ENCODE measurements around the gene LY9. TPM values are rescaled to one million over a fixed set of nuclear protein-coding genes. Genes with fewer than 3 reads are reported as not detected.

LY9 gene
- polyA plus RNA-seq, 1 of the 3 experiments (the other 2 are of a cell fraction): not detected

- Histone ChIP-seq H3K4me2 (no peak overlapping the region), H3K9me3 (no peaks in the 10 kb centered on the region), H3K79me2 (ENCODE audit: insufficient read depth) (no peaks in the 10 kb centered on the region), H3F3A (replicated peaks; ENCODE audit: insufficient read depth) (no peaks in the 10 kb centered on the region), H4K20me1 (ENCODE audit: insufficient read depth) (no peaks in the 10 kb centered on the region), H3K9me2 (no peaks in the 10 kb centered on the region), H3K4me3 (ENCODE audit: low read depth in 2 of 2, low read length in 1 of 2) (no peak overlapping the region), H3K36me3 (replicated peaks in 1 of 2; ENCODE audit: control insufficient read depth in 1 of 2, insufficient read depth in 2 of 2, low read length in 1 of 2) (no peaks in the 10 kb centered on the region), H3K9ac (no peak overlapping the region), H3K4me1 (ENCODE audit: control insufficient read depth in 1 of 2, insufficient read depth in 2 of 2, low read depth in 1 of 2, low read length in 1 of 2) (no peaks in the 10 kb centered on the region), H2AFZ (ENCODE audit: low read depth) (no peak overlapping the region), H3K27me3 (ENCODE audit: insufficient read depth) (peaks cover 15% of the 10 kb centered on the region; the same call in 1 of the 2 replicates), H3K27ac (ENCODE audit: low read depth in 2 of 2, low read length in 1 of 2) (no peak overlapping the region)
- TF ChIP-seq, protein P1, sequence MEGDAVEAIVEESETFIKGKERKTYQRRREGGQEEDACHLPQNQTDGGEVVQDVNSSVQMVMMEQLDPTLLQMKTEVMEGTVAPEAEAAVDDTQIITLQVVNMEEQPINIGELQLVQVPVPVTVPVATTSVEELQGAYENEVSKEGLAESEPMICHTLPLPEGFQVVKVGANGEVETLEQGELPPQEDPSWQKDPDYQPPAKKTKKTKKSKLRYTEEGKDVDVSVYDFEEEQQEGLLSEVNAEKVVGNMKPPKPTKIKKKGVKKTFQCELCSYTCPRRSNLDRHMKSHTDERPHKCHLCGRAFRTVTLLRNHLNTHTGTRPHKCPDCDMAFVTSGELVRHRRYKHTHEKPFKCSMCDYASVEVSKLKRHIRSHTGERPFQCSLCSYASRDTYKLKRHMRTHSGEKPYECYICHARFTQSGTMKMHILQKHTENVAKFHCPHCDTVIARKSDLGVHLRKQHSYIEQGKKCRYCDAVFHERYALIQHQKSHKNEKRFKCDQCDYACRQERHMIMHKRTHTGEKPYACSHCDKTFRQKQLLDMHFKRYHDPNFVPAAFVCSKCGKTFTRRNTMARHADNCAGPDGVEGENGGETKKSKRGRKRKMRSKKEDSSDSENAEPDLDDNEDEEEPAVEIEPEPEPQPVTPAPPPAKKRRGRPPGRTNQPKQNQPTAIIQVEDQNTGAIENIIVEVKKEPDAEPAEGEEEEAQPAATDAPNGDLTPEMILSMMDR (IDR thresholded peaks at IDR 0.05): peak; percentile 39; the same call in 1 of the 2 replicates
- peak; percentile 5; the same call in 1 of the 2 replicates for TF ChIP-seq FOSL2 (IDR thresholded peaks at IDR 0.05; ENCODE audit: borderline replicate concordance, low read depth)
- no peak for TF ChIP-seq FOXJ3 (CRISPR knock-in tag; IDR thresholded peaks at IDR 0.05)
- no peak for TF ChIP-seq CHD2 (IDR thresholded peaks at IDR 0.05; ENCODE audit: low read length, partially characterized antibody)
- no peak for TF ChIP-seq NRF1 (IDR thresholded peaks at IDR 0.05; ENCODE audit: low read depth, low read length)
- ChIA-PET POLR2A (no interaction called here), CTCF (interaction anchor here (0.7 kb wide), 1 partner anchor 28 kb away, joined by 3 read pairs; no protein-coding TSS in a partner anchor)
- no peak for DNase-seq
- 10% methylated on average over 10 of the region's 10 CpGs for WGBS (ENCODE audit: low lambda C conversion rate)
Observed at GRCh38 chr1:160748181-160748877, 47.6 kb upstream of the LY9 start.

DNA sequence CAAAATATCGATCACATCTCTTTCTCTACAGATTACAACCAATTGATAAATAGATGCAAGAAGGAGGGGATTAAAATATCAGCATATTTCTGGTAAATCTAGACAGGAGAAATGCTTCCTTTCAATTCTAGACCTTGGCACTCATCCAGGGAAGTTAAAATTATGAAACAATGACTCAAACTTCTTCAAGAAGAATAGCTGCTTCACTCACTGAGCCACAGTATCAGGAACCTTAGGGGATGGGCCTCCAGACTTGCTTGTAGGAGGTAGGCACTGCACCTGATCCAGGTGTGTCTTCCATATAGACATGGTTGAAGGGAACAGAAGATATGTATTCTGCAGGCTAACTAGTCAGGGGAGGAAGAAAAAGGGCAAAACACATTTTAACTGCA is 47.1 kb upstream of the LY9 start:
- Histone ChIP-seq H3K36me3 (replicated peaks in 1 of 2; ENCODE audit: control insufficient read depth in 1 of 2, insufficient read depth in 2 of 2, low read length in 1 of 2) (no peaks in the 10 kb centered on the region), H3K9me2 (no peaks in the 10 kb centered on the region), H3K79me2 (ENCODE audit: insufficient read depth) (no peaks in the 10 kb centered on the region), H4K20me1 (ENCODE audit: insufficient read depth) (no peaks in the 10 kb centered on the region), H3K4me2 (no peak overlapping the region), H3K9me3 (no peaks in the 10 kb centered on the region), H3K27ac (ENCODE audit: low read depth in 2 of 2, low read length in 1 of 2) (no peak overlapping the region), H3K9ac (no peak overlapping the region), H3K4me3 (ENCODE audit: low read depth in 2 of 2, low read length in 1 of 2) (no peak overlapping the region), H3K27me3 (ENCODE audit: insufficient read depth) (peaks cover 15% of the 10 kb centered on the region; the same call in 1 of the 2 replicates), H3F3A (replicated peaks; ENCODE audit: insufficient read depth) (no peaks in the 10 kb centered on the region), H3K4me1 (ENCODE audit: control insufficient read depth in 1 of 2, insufficient read depth in 2 of 2, low read depth in 1 of 2, low read length in 1 of 2) (no peaks in the 10 kb centered on the region), H2AFZ (ENCODE audit: low read depth) (no peak overlapping the region)
- DNase-seq: no peak
- ChIA-PET CTCF (interaction anchor here (0.7 kb wide), 1 partner anchor 28 kb away, joined by 3 read pairs; no protein-coding TSS in a partner anchor), POLR2A (no interaction called here)
- WGBS (ENCODE audit: low lambda C conversion rate): 3% methylated on average over 1 of the region's 1 CpG
- TF ChIP-seq USF2 (IDR thresholded peaks at IDR 0.05; ENCODE audit: borderline replicate concordance, low read depth, low read length) (no peak), EP300 (IDR thresholded peaks at IDR 0.05; ENCODE audit: borderline replicate concordance in 1 of 2, low read depth in 1 of 2, low read length in 1 of 2) (no peak), FOSL2 (IDR thresholded peaks at IDR 0.05; ENCODE audit: borderline replicate concordance, low read depth) (no peak), CHD2 (IDR thresholded peaks at IDR 0.05; ENCODE audit: low read length, partially characterized antibody) (no peak), ELF1 (IDR thresholded peaks at IDR 0.05) (no peak), YY1 (IDR thresholded peaks at IDR 0.05; ENCODE audit: low read depth) (no peak), USF1 (IDR thresholded peaks at IDR 0.05; ENCODE audit: borderline replicate concordance, low read depth) (no peak), GATA2 (CRISPR knock-in tag; IDR thresholded peaks at IDR 0.05) (no peak), TEAD4 (IDR thresholded peaks at IDR 0.05; ENCODE audit: borderline replicate concordance, insufficient read depth) (no peak), MXI1 (IDR thresholded peaks at IDR 0.05; ENCODE audit: low read depth, low read length) (no peak), NFIC (IDR thresholded peaks at IDR 0.05; ENCODE audit: borderline replicate concordance) (no peak)
- TF ChIP-seq, protein P2, sequence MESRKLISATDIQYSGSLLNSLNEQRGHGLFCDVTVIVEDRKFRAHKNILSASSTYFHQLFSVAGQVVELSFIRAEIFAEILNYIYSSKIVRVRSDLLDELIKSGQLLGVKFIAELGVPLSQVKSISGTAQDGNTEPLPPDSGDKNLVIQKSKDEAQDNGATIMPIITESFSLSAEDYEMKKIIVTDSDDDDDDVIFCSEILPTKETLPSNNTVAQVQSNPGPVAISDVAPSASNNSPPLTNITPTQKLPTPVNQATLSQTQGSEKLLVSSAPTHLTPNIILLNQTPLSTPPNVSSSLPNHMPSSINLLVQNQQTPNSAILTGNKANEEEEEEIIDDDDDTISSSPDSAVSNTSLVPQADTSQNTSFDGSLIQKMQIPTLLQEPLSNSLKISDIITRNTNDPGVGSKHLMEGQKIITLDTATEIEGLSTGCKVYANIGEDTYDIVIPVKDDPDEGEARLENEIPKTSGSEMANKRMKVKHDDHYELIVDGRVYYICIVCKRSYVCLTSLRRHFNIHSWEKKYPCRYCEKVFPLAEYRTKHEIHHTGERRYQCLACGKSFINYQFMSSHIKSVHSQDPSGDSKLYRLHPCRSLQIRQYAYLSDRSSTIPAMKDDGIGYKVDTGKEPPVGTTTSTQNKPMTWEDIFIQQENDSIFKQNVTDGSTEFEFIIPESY (IDR thresholded peaks at IDR 0.05; ENCODE audit: borderline replicate concordance, low read depth): no peak

Measured in SK-N-SH (cell line).